Upper lobe of left lung (tissue), 4 donors: Measurements from ENCODE around the gene LENG1.

ENCODE experiments used
- EP300 ChIP-seq, 4 donors: sonication (generic); formaldehyde crosslinking; IDR thresholded peaks; one replicate each; pipeline ENCODE4 v1.5.1; 2017; ENCODE audit warnings: antibody characterized with exemption in 4 of 4, control low read depth in 2 of 4
- POLR2A ChIP-seq, 4 donors: fragments of 450-650 bp; IDR thresholded peaks; one replicate each; pipeline ENCODE4 v1.5.1; 2016 to 2017; ENCODE audit warnings: antibody characterized with exemption in 4 of 4, mild to moderate bottlenecking in 2 of 4
- POLR2AphosphoS5 ChIP-seq, 2 donors: sonication (generic); formaldehyde crosslinking; IDR thresholded peaks; one replicate each; pipeline ENCODE4 v1.5.1; 2017; ENCODE audit warnings: antibody characterized with exemption in 2 of 2
- TF ChIP-seq, protein P1 (sequence below), 6 experiments: fragments of 450-650 bp in 4 of 6; fragments of 200-600 bp in 2 of 6; sonication (generic) in 2 of 6; IDR thresholded peaks; one replicate each; pipeline ENCODE4 v1.5.1; 2016 to 2019; ENCODE audit warnings: antibody characterized with exemption in 6 of 6

DNA sequence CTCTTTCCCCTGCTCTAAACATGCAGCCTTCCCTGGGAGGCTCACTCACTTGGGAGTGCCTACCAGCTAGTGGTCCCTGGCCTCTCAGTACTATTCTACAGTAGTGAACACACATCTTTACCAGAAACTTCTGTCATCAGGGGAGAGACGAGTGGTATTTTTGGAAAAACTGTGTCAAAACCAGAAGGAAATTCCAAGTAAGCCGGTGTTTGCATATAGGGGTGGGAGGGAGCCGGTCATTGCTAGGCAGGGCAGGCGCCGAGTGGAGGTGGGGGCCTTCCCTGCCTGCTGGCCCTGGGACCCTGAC, 48.1 kb upstream of the LENG1 start:
- TF ChIP-seq, protein P1, sequence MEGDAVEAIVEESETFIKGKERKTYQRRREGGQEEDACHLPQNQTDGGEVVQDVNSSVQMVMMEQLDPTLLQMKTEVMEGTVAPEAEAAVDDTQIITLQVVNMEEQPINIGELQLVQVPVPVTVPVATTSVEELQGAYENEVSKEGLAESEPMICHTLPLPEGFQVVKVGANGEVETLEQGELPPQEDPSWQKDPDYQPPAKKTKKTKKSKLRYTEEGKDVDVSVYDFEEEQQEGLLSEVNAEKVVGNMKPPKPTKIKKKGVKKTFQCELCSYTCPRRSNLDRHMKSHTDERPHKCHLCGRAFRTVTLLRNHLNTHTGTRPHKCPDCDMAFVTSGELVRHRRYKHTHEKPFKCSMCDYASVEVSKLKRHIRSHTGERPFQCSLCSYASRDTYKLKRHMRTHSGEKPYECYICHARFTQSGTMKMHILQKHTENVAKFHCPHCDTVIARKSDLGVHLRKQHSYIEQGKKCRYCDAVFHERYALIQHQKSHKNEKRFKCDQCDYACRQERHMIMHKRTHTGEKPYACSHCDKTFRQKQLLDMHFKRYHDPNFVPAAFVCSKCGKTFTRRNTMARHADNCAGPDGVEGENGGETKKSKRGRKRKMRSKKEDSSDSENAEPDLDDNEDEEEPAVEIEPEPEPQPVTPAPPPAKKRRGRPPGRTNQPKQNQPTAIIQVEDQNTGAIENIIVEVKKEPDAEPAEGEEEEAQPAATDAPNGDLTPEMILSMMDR (IDR thresholded peaks at IDR 0.05): no peak
- no peak for TF ChIP-seq POLR2A (IDR thresholded peaks at IDR 0.05)
- no peak for TF ChIP-seq POLR2AphosphoS5 (IDR thresholded peaks at IDR 0.05)
- no peak for TF ChIP-seq EP300 (IDR thresholded peaks at IDR 0.05)
